CD4-positive, alpha-beta T cell treated with Interleukin-15 for 4 hours (primary cell): ENCODE data around the gene TOP2A.
"Not testable (repeated sequence)": the region's sequence is repeated elsewhere in the genome, so short reads cannot be mapped to it uniquely, and the experiment has no call there.

Experiments
- DNase-seq: peaks from one replicate; pipeline ENCODE4 v3.0.0-alpha.2; 2020; ENCODE audit warnings: low spot score

Gene TOP2A

DNA sequence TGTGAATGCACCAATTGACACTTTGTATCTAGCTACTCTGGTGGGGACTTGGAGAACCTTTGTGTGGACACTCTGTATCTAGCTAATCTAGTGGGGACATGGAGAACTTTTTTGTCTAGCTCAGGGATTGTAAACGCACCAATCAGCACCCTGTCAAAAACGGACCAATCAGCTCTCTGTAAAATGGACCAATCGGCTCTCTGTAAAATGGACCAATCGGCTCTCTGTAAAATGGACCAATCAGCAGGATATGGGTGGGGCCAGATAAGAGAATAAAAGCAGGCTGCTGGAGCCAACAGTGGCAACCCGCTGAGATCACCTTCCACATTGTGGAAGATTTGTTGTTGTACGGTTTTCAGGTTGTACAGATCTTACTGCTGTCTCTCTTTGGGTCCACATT, 41.2 kb downstream of the TOP2A start:
- DNase-seq = not testable (repeated sequence)

DNA sequence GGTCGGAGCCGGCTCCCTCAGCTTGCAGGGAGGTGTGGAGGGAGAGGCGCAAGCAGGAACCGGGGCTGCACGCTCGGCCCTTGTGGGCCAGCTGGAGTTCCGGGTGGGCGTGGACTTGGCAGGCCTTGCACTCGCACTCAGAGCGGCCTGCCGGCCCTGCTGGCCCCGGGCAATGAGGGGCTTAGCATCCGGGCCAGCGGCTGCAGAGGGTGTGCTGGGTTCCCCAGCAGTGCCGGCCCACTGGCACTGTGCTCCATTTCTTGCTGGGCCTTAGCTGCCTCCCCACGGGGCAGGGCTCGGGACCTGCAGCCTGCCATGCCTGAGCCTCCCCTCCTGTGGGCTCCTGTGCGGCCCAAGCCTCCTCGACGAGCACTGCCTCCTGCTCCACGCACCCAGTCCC, 41.9 kb downstream of the TOP2A start:
- DNase-seq = not testable (repeated sequence)

DNA sequence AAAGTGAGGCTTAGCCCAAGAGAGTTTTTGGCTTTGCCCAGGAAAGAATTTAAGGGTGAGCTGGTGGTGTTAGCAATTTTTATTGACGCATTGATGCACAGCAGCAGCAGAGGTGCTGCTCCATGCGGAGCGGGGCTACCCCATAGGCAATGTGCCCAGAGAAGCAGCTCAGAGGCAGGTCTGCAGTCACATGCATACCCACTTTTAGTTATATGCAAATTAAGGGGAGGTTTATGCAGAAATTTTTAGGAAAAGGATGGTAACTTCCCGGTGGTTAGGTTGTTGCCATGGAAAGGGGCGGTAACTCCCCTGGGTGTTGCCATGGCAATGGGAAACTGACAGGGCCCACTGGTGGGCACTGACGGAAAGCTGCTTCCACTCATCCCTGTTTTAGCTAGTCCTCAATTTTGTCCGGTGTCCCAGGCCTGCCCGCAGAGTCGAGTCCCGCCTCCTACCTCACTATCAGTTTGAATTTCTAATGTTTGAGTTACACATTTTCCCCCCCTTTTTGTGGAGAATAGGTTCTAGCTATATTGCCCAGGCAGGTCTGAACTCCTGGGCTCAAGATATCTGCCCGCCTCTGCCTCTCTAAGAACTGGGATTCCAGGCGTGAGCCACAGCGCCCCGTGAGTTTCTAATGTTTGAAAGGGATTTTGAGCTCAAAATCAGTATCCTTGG, 42.7 kb downstream of the TOP2A start:
- no peak for DNase-seq

DNA sequence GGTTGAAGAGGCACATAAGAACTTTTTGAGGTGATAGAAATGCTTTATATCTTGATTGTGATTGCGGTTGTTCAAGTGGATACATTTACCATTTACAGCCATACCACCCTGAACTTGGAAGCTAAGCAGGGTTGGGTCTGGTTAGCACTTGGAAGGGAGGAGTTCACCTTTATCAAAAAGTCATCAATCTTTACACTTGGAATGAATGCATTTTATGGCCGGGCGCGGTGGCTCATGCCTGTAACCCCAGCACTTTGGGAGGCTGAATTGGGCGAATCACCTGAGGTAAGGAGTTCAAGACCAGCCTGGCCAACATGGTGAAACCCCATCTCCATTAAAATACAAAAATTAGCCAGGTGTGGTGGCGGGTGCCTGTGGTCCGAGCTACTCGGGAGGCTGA, 43.7 kb downstream of the TOP2A start:
- no peak for DNase-seq

DNA sequence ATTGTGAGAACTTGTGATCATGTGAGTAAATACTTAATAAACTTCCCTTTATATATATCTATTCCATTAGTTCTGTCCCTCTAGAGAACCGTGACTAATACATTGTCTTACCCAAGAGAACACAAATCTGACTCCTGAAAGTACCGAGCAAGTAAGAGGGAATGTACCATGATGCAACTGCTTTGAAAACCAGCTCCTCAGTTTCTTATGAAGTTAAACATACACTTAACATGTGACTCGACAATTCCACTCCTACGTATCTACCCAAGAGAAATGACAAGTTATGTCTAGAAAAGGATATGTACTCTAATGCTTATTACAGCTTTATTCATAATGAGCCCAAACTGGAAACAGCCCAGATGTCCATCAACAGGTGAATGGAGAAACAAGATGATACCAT, 44.4 kb downstream of the TOP2A start:
- DNase-seq = no peak

- not testable (repeated sequence) for DNase-seq
Measured at GRCh38 chr17:40372644-40373043, 45.1 kb downstream of the TOP2A start.

GRCh38 chr17:40372031-40372430, 45.7 kb downstream of the TOP2A start:
- DNase-seq = no peak

DNA sequence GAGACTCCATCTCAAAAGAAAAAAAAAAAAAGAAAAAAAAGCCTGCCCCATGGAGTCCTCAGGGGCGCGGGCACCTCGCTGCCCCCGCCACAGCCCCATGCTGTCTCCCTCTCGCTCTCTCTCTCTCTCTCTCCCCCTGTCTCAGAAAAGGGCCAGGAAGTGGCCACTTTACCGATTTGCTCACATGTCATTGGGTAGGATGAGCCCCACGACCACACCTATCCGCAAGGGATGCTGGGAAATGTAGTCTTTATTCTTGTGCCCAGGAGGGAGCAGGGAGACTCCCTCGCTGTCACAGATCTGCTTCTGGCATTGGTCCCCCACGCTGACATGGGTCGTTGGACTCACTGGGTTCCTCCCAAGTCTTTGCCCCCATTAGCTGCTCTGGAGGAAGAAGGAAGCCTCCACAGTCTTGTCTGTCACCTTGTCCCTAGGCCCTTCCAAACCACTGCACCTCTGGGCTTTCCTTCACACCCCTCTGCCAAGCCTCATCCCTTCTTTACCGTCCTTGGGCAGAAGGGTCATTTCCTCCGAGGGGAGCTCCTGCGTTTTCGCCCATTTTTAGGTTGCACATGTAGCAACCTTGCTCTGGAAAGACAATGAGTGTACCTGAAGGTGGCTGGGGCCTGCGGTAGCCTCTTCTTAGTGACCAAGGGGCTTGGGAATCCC, 46.3 kb downstream of the TOP2A start:
- DNase-seq = peak; percentile 41

DNA sequence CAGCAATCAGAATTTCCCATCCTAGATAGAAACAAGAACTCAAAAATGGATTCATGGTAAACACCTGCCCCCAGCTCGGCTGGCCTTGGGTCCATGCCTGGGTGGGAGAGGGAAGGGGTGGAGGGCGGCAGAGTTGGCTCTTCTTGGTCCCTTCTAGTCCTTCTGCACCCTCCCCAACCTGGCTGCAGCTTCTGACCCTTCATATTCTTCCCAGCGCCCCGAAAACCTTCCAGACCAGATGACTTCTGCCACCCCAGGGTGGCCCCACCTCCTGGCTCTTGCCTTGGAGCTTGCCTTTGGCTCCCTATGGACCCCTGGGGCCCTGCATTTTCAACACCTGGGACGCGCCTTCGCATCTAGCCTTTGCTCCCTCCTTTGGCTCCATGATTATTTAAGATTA, 47.8 kb downstream of the TOP2A start:
- no peak for DNase-seq

DNA sequence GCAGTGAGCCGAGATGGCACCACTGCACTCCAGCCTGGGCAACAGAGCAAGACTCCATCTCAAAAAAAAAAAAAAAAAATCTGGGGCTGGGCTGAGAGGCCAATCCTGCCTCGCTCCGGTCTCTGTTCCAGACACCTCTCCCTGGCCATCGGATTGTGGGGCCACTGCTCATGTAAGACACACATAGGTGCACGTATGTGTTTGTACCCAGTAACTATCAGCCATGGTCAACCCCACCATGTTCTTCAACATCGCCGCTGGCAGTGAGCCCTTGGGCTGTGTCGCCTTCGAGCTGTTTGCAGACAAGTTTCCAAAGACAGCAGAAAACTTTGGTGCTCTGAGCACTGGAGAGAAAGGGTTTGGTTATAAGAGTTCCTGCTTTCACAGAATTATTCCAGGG, 50.0 kb downstream of the TOP2A start:
- not testable (repeated sequence) for DNase-seq

- DNase-seq = no peak
Measured at GRCh38 chr17:40366861-40367518, 50.7 kb downstream of the TOP2A start.

- DNase-seq = no peak
Measured at GRCh38 chr17:40366076-40366860, 51.4 kb downstream of the TOP2A start.

DNA sequence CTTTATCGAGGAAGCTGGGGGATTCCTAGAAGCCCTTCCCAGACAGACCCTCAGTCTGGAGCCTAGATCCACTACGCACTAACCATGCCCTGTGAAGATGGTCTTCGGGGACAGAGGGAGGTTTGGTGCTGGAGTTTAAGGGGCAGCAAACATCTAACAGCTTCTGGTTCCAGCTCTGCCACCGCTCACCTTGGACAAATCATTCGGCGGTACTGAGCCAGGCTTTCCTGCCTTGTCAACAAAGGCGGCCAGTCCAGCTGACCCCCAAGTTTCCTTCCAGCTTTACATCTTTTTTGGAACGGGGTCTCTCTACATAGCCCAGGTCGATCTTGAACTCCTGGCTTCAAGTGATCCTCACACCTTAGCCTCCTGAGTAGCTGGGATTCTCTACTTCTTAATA, 52.8 kb downstream of the TOP2A start:
- no peak for DNase-seq

DNA sequence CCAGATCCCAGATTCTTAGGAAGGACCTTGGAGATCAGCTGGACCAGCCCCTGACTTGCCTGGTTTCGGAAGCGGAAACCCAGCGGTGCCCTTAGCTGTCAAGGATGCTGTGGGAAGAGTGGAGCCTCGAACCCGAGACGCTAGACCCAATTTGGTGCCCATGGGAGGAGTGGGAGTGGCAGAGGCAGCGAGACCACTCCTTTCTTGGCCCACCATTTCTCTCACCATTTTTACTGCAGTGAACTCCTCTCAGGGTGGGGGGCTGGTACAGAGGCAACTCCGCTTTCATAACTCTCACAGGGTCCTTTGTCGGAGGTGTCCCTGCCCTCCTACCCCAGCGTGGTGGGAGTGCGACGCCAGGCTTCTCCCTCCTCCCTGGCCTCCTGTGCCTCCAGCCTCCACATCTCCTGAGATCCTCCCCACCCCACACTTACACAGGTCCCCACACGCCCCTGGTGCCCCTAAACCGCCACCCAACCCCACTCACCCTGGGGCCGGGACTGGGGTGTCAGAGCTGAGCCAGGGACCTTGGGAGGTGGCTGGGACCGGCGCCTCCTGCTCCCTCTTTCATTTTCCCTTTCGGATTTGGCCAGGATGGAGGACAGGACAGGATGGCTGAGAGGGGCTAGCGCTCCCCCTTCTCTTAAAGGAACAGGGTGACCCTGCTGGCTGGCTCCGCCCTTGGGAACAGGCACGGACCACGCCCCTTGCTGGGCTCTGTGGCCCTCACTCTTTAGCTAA, 53.4 kb downstream of the TOP2A start, which contains the start of gene GJD3:
Gene GJD3 (minus strand): TSS at position 617 of the 741 bp plus-strand sequence. CDS start 922 bp downstream, outside the sequence.
- DNase-seq = no peak

DNA sequence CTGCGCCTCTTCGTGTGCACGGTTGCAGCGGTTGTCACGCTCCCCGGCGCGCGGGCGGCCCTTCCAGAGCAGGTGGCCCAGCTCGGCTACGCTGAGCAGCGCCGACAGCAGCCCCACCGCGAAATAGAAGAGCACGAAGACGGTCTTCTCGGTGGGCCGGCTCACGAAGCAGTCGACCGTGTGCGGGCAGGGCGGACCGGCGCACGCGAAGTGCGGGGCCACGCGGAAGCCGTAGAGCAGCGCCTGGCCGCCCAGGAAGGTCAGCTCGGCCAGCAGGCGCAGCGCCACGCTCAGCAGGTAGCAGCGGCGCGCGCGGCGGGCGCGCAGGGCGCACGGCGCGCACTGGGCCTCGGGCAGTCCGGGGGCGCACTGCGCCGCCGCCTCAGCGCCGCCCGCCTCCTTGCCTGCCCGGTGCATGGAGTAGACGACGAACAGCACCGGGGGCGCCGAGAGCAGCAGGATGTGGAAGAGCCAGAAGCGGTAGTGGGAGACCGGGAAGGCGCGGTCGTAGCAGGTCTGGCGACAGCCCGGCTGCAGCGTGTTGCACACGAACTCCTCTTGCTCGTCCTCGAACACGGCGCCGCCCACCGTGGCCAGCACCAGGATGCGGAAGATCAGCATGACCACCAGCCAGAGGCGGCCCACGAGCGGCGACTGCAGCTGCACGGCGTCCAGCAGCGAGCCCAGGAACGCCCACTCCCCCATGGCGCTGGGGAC, 54.4 kb downstream of the TOP2A start:
- DNase-seq = no peak

GRCh38 chr17:40362696-40363110, 55.0 kb downstream of the TOP2A start:
- peak; percentile 70 for DNase-seq

DNA sequence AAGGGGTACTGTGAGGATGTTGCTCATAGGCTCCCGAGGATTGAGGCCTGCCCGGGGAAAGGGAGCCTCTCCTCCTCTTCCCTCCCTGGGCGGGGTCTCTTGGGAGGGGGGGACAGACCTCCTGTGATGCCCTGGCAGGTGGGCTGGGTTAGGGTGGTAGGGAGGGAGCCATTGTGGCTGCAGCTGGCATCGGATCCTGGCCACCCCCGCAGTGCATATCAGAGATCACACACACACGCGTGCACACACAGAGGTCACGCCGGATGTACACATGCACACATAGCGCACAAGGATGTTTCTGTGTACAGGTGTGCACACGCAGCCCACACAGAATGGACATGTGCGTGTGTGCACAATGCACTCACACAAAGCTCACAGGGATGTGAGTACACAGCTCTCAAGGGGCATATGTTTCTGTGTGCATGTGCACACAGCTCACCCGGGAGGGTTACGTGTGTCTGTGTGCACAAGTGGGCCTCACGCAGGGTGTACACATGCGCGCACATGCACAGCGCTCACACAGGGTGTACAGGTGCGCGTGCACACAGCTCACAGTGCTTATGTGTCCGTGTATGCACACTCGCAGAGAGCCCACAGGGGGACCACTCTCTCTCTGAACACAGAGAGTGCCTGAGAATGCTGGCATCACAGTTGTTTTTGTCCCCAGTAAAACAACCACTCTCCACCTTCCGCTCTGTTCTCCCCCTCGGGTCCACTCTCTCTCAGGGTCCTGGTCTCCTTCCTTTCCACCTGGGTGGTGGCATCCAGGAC, 55.6 kb downstream of the TOP2A start:
- no peak for DNase-seq

- DNase-seq = no peak
Measured at GRCh38 chr17:40361063-40361924, 56.4 kb downstream of the TOP2A start.

GRCh38 chr17:40360091-40360490, 57.6 kb downstream of the TOP2A start:
- no peak for DNase-seq
